ENCODE results near the gene RAX2. TPM values are rescaled to one million over a fixed set of nuclear protein-coding genes. Genes with fewer than 3 reads are reported as not detected.

The RAX2 gene
- total and polyA plus RNA-seq, 7 donors = not detected

DNA sequence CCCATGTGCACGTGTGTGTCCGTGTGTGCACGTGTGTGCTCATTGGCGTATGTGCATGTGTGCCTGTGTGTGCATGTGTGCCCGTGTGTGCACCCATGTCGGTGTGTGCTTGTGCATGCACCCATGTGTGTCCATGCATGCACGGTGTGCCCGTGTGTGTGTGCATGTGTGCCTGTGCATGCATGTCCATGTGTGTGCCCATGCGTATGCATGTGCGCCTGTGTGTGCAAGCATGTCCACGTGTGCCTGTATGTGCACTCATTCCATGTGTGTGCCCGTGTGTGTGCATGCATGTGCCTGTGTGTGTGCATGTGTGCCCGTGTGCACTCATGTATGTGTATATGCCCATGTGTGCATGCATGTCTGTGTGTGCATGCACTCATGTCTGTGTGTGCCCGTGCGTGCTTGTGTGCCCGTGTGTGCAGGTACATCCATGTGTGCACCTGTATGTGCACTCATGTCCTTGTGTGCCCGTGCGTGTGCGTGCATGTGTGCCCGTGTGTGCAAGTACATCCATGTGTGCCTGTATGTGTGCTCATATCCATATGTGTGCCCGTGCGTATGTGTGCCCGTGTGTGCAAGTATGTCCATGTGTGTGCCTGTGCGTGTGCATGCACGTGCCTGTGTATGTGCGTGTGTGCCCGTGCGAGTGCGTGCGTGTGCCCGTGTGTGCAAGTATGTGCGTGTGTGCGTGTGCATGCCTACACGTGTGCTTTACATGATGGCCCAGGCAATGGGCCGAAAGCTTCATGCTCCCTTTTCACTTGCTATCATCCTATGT is 35.7 kb upstream of the RAX2 start:
- H3K27ac ChIP-seq = no peak overlapping the region

DNA sequence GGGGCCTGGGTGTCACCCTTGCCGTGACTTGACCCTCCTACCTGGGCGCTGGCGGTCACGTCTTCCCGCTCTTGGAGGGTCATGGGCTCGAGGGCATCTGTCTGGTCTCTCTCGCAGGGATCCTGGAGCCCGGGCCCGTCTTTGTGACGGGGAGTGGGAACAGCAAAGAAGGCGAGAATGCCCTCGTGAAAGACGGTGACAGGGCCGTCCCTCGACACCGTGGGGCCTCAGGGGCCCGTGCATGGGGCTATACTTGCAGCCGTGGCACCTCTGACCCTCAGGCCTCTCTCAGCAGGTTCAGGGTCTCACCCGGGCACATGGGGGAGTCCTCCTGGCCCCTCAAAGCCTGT is 35.1 kb upstream of the RAX2 start:
- Histone ChIP-seq H3K4me3 (no peak overlapping the region), H3K27me3 (ENCODE audit: insufficient read depth in 3 of 3, low read length in 2 of 3) (peaks cover 0 to 55% (median 8%) of the 10 kb centered on the region in 3 donors)

More for the DNA sequence above, 35.7 kb upstream of the RAX2 start:
- TF ChIP-seq CTCF (IDR thresholded peaks at IDR 0.05) = no peak
- Histone ChIP-seq H3K9me3 (no peaks in the 10 kb centered on the region), H3K27me3 (ENCODE audit: insufficient read depth in 3 of 3, low read length in 2 of 3) (peaks cover 0 to 54% (median 11%) of the 10 kb centered on the region in 3 donors), H3K4me1 (no peaks in the 10 kb centered on the region), H3K4me3 (no peak overlapping the region), H3K36me3 (ENCODE audit: insufficient read depth in 1 of 2, low read depth in 1 of 2) (no peaks in the 10 kb centered on the region)
- 92 to 95% (median 95%) methylated on average over 35 of the region's 35 CpGs for WGBS, 3 donors
- ATAC-seq = no peak
- no peak for DNase-seq
- intact Hi-C loops (cut with DNase I) = no loop called here

GRCh38 chr19:3805859-3806258 is 33.8 kb upstream of the RAX2 start:
- Histone ChIP-seq H3K4me1 (no peaks in the 10 kb centered on the region), H3K36me3 (ENCODE audit: insufficient read depth in 1 of 2, low read depth in 1 of 2) (no peaks in the 10 kb centered on the region), H3K9me3 (no peaks in the 10 kb centered on the region), H3K27ac (no peak overlapping the region), H3K27me3 (ENCODE audit: insufficient read depth in 3 of 3, low read length in 2 of 3) (peaks cover 0 to 56% (median 9%) of the 10 kb centered on the region in 3 donors), H3K4me3 (no peak overlapping the region)
- ATAC-seq (no peak), DNase-seq (no peak)
- TF ChIP-seq CTCF (IDR thresholded peaks at IDR 0.05) = no peak
- intact Hi-C loops (cut with DNase I) = no loop called here
- WGBS, 3 donors = 84 to 87% (median 85%) methylated on average over 29 of the region's 29 CpGs

More for the DNA sequence above, 35.1 kb upstream of the RAX2 start:
- no peak for TF ChIP-seq CTCF (IDR thresholded peaks at IDR 0.05)
- ATAC-seq (no peak), DNase-seq (no peak)
- WGBS, 3 donors = 72 to 82% (median 72%) methylated on average over 19 of the region's 19 CpGs
- Histone ChIP-seq H3K27ac (no peak overlapping the region), H3K36me3 (ENCODE audit: insufficient read depth in 1 of 2, low read depth in 1 of 2) (no peaks in the 10 kb centered on the region), H3K4me1 (no peaks in the 10 kb centered on the region), H3K9me3 (no peaks in the 10 kb centered on the region)
- intact Hi-C loops (cut with DNase I) = no loop called here

GRCh38 chr19:3804429-3804828 is 32.4 kb upstream of the RAX2 start:
- Histone ChIP-seq H3K36me3 (ENCODE audit: insufficient read depth in 1 of 2, low read depth in 1 of 2) (no peaks in the 10 kb centered on the region), H3K4me1 (no peaks in the 10 kb centered on the region), H3K27me3 (ENCODE audit: insufficient read depth in 3 of 3, low read length in 2 of 3) (peaks cover 0 to 58% (median 9%) of the 10 kb centered on the region in 3 donors), H3K9me3 (no peaks in the 10 kb centered on the region), H3K4me3 (no peak overlapping the region), H3K27ac (no peak overlapping the region)
- no peak for TF ChIP-seq CTCF (IDR thresholded peaks at IDR 0.05)
- WGBS, 3 donors = 35 to 53% (median 39%) methylated on average over 12 to 13 of the region's 13 CpGs
- intact Hi-C loops (cut with DNase I) = no loop called here
- DNase-seq (no peak), ATAC-seq (no peak)

DNA sequence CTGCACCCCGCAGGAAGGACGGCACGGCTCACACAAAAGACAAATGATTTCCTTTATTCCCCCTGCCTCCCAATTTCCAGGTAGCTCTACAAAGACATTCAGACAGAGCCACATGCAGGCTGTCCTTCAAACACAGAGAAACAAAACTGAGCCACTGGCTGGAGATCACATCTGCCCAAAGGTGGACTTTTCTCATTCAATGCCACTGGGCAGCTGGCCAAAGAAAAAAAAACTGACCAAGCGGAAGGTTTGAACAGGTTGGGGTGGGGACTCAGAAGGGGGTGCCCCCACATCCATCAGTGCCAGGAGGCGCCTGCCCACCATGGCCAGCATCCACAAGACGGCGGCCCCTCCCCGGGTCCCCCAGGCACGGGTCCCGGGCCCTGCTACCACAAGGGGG is 32.0 kb upstream of the RAX2 start:
- no peaks in the 10 kb centered on the region for H3K4me1 ChIP-seq
- WGBS, 3 donors = 70 to 72% (median 70%) methylated on average over 10 of the region's 10 CpGs
- peaks cover 0 to 63% (median 9%) of the 10 kb centered on the region in 3 donors for H3K27me3 ChIP-seq (ENCODE audit: insufficient read depth in 3 of 3, low read length in 2 of 3)
- intact Hi-C loops (cut with DNase I) = no loop called here
- H3K4me3 ChIP-seq = no peak overlapping the region
- no peak for TF ChIP-seq CTCF (IDR thresholded peaks at IDR 0.05)
- no peak for DNase-seq
- no peaks in the 10 kb centered on the region for H3K36me3 ChIP-seq (ENCODE audit: insufficient read depth in 1 of 2, low read depth in 1 of 2)
- H3K9me3 ChIP-seq = no peaks in the 10 kb centered on the region
- H3K27ac ChIP-seq = no peak overlapping the region
- ATAC-seq = no peak

All from psoas muscle (tissue), 8 donors.